HEK293 (cell line): Measurements from ENCODE around the gene TRAPPC2.

ENCODE experiments used
- CTCF ChIA-PET: fragments of 350-600 bp; formaldehyde crosslinking; extraction: SDS; loops from one replicate; lab custom pipeline; 2021; ENCODE audit warnings: antibody characterized with exemption; lab: Yijun Ruan, JAX
- POLR2A ChIA-PET: fragments of 300-600 bp; formaldehyde crosslinking; extraction: SDS; loops from one replicate; lab custom pipeline; 2020; ENCODE audit warnings: antibody characterized with exemption, inconsistent platforms; lab: Yijun Ruan, JAX
- H3K27ac ChIP-seq: fragments of 200-500 bp; sonication (Bioruptor generic); 2 replicates; pipeline ENCODE4 v1.5.1; 2014; ENCODE audit warnings: low read depth, low read length, control low read depth, inconsistent platforms; ENCODE audit errors: extremely low read depth
- H3K36me3 ChIP-seq, 2 experiments: fragments of 200-500 bp in 1 of 2; sonication (Bioruptor generic) in 1 of 2; 1 replicate in 1 of 2; 2 replicates in 1 of 2; pipeline ENCODE4 v1.5.1; 2014 to 2017; ENCODE audit warnings: inconsistent platforms in 2 of 2, low read length in 2 of 2; ENCODE audit not compliant: control insufficient read depth in 2 of 2, insufficient read depth in 1 of 2
- H3K4me1 ChIP-seq: fragments of 200-500 bp; sonication (Bioruptor generic); 2 replicates; pipeline ENCODE4 v1.5.1; 2014; ENCODE audit warnings: mild to moderate bottlenecking, low read length, inconsistent platforms; ENCODE audit not compliant: control insufficient read depth, insufficient read depth
- H3K4me3 ChIP-seq: 2 replicates; pipeline ENCODE4 v1.5.1; 2011; ENCODE audit warnings: low read depth, mild to moderate bottlenecking, control low read depth, low read length, moderate library complexity
- H3K9me3 ChIP-seq: fragments of 200-500 bp; sonication (Bioruptor generic); 2 replicates; pipeline ENCODE4 v1.5.1; 2014; ENCODE audit warnings: low read depth, low read length, inconsistent platforms; ENCODE audit not compliant: control insufficient read depth, insufficient read depth
- GLI4 ChIP-seq: fragments of 450-650 bp; formaldehyde crosslinking; IDR thresholded peaks from 2 replicates; pipeline ENCODE4 v1.5.1; 2016; ENCODE audit warnings: missing biosample characterization, missing genetic modification characterization
- OSR2 ChIP-seq: fragments of 450-650 bp; formaldehyde crosslinking; IDR thresholded peaks from 2 replicates; pipeline ENCODE4 v1.5.1; 2016; ENCODE audit warnings: missing biosample characterization, missing genetic modification characterization
- PRDM1 ChIP-seq: fragments of 450-650 bp; formaldehyde crosslinking; IDR thresholded peaks from 2 replicates; pipeline ENCODE4; 2016; ENCODE audit warnings: missing biosample characterization, missing genetic modification characterization
- PRDM4 ChIP-seq: fragments of 450-650 bp; formaldehyde crosslinking; IDR thresholded peaks from 2 replicates; pipeline ENCODE4 v1.5.1; 2017; ENCODE audit warnings: missing biosample characterization, missing genetic modification characterization
- SP7 ChIP-seq: fragments of 450-650 bp; formaldehyde crosslinking; IDR thresholded peaks from 2 replicates; pipeline ENCODE4 v1.5.1; 2016; ENCODE audit warnings: missing biosample characterization, missing genetic modification characterization
- TSHZ1 ChIP-seq: fragments of 450-650 bp; formaldehyde crosslinking; IDR thresholded peaks from 2 replicates; pipeline ENCODE4 v1.5.1; 2016; ENCODE audit warnings: missing biosample characterization, missing genetic modification characterization, borderline replicate concordance
- ZNF10 ChIP-seq: fragments of 450-650 bp; formaldehyde crosslinking; IDR thresholded peaks from 2 replicates; pipeline ENCODE4 v1.5.1; 2017; ENCODE audit warnings: missing biosample characterization, missing genetic modification characterization
- ZNF112 ChIP-seq: fragments of 450-650 bp; formaldehyde crosslinking; IDR thresholded peaks from 2 replicates; pipeline ENCODE4 v1.5.0; 2017; ENCODE audit warnings: missing biosample characterization, missing genetic modification characterization
- ZNF114 ChIP-seq: fragments of 450-650 bp; formaldehyde crosslinking; IDR thresholded peaks from 2 replicates; pipeline ENCODE4 v1.5.0; 2017; ENCODE audit warnings: missing biosample characterization, missing genetic modification characterization
- ZNF155 ChIP-seq: fragments of 450-650 bp; formaldehyde crosslinking; IDR thresholded peaks from 2 replicates; pipeline ENCODE4 v1.5.1; 2016; ENCODE audit warnings: missing biosample characterization, missing genetic modification characterization
- ZNF157 ChIP-seq: fragments of 450-650 bp; formaldehyde crosslinking; IDR thresholded peaks from 2 replicates; pipeline ENCODE4 v1.5.1; 2016; ENCODE audit warnings: missing biosample characterization, missing genetic modification characterization
- ZNF221 ChIP-seq: fragments of 450-650 bp; formaldehyde crosslinking; IDR thresholded peaks from 2 replicates; pipeline ENCODE4 v1.5.1; 2017; ENCODE audit warnings: missing biosample characterization, missing genetic modification characterization, borderline replicate concordance
- ZNF366 ChIP-seq: fragments of 450-650 bp; formaldehyde crosslinking; conservative IDR thresholded peaks from 2 replicates; pipeline ENCODE4 v1.5.1; 2016; ENCODE audit warnings: missing biosample characterization, missing genetic modification characterization
- ZNF514 ChIP-seq: fragments of 450-650 bp; formaldehyde crosslinking; IDR thresholded peaks from 2 replicates; pipeline ENCODE4 v1.5.1; 2016; ENCODE audit warnings: missing biosample characterization, missing genetic modification characterization
- ZNF580 ChIP-seq: fragments of 450-650 bp; formaldehyde crosslinking; IDR thresholded peaks from 2 replicates; pipeline ENCODE4 v1.5.1; 2016; ENCODE audit warnings: missing biosample characterization, missing genetic modification characterization
- ZNF623 ChIP-seq: fragments of 450-650 bp; formaldehyde crosslinking; IDR thresholded peaks from 2 replicates; pipeline ENCODE4 v1.5.1; 2016; ENCODE audit warnings: missing biosample characterization, missing genetic modification characterization
- ZNF670 ChIP-seq: fragments of 450-650 bp; formaldehyde crosslinking; IDR thresholded peaks from 2 replicates; pipeline ENCODE4 v1.5.1; 2016; ENCODE audit warnings: missing biosample characterization, missing genetic modification characterization, low read depth
- ZNF777 ChIP-seq: fragments of 450-650 bp; formaldehyde crosslinking; IDR thresholded peaks from 2 replicates; pipeline ENCODE4 v1.5.1; 2017; ENCODE audit warnings: missing biosample characterization, missing genetic modification characterization, borderline replicate concordance
- TF ChIP-seq, protein P1 (sequence below): fragments of 450-650 bp; formaldehyde crosslinking; IDR thresholded peaks from 2 replicates; pipeline ENCODE4 v1.5.1; 2016; ENCODE audit warnings: missing biosample characterization, missing genetic modification characterization, low read depth
- TF ChIP-seq, protein P2 (sequence below): fragments of 450-650 bp; IDR thresholded peaks from 2 replicates; pipeline ENCODE4 v1.5.1; 2018; ENCODE audit warnings: missing biosample characterization, missing genetic modification characterization
- TF ChIP-seq, protein P3 (sequence below): fragments of 450-650 bp; formaldehyde crosslinking; IDR thresholded peaks from 2 replicates; pipeline ENCODE4 v1.5.1; 2016; ENCODE audit warnings: missing biosample characterization, missing genetic modification characterization

TRAPPC2 gene

GRCh38 chrX:13695601-13696115 lies 38.8 kb downstream of the TRAPPC2 start (continued):
- TF ChIP-seq SP7 (tag by site-specific recombination) (peak; percentile 40; the same call in 1 of the 2 replicates), ZNF670 (tag by site-specific recombination) (no peak), ZNF777 (tag by site-specific recombination) (no peak), ZNF623 (tag by site-specific recombination) (no peak)

DNA sequence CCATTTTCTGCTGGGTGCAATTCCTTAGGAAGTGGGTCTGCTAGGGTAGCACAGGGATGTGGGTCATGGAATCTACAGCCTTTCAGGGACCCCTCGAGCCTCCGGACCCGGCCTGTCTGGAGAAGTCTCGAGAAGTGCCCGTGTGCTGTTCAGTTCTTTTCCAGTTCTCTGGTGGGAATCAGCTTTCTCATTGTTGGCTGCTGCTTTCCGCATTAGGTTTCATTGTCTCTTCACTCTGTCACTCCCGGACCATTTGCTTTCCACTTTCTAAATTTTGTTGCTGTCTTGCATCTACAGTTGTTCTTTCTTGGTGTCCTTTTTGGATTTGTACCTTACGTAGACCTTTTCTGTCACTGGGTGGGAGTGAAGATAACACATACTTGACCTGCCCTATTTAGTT lies 39.4 kb downstream of the TRAPPC2 start:
- no peak overlapping the region for H3K4me3 ChIP-seq
- H3K36me3 ChIP-seq = peaks cover 0 to 2% of the 10 kb centered on the region in 2 experiments; a peak in 1 of 3 replicates
- TF ChIP-seq, protein P1, sequence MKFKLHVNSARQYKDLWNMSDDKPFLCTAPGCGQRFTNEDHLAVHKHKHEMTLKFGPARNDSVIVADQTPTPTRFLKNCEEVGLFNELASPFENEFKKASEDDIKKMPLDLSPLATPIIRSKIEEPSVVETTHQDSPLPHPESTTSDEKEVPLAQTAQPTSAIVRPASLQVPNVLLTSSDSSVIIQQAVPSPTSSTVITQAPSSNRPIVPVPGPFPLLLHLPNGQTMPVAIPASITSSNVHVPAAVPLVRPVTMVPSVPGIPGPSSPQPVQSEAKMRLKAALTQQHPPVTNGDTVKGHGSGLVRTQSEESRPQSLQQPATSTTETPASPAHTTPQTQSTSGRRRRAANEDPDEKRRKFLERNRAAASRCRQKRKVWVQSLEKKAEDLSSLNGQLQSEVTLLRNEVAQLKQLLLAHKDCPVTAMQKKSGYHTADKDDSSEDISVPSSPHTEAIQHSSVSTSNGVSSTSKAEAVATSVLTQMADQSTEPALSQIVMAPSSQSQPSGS (tag by site-specific recombination) = no peak
- TF ChIP-seq ZNF221 (tag by site-specific recombination) (no peak), TSHZ1 (no peak), PRDM1 (tag by site-specific recombination) (peak; percentile 80; the same call in 1 of the 2 replicates), ZNF580 (tag by site-specific recombination) (no peak), ZNF514 (tag by site-specific recombination) (no peak), GLI4 (tag by site-specific recombination) (no peak)
- peaks cover 41% of the 10 kb centered on the region for H3K4me1 ChIP-seq
- H3K27ac ChIP-seq = no peak overlapping the region
- CTCF ChIA-PET = interaction anchor here (1.4 to 1.6 kb wide), 2 partner anchors 39 to 188 kb away, joined by 3 to 4 read pairs; partner anchors contain the start of genes OFD1 and TRAPPC2
- no peaks in the 10 kb centered on the region for H3K9me3 ChIP-seq
- POLR2A ChIA-PET = interaction anchor here (0.7 to 6.8 kb wide), 4 partner anchors 26 to 42 kb away, joined by 3 to 46 read pairs (median 16); partner anchors contain the start of genes OFD1, TCEANC and TRAPPC2

- Histone ChIP-seq H3K4me3 (no peak overlapping the region), H3K27ac (no peak overlapping the region), H3K36me3 (no peaks in the 10 kb centered on the region), H3K9me3 (no peaks in the 10 kb centered on the region), H3K4me1 (peaks cover 41% of the 10 kb centered on the region)
- ChIA-PET CTCF (interaction anchor here (1.4 to 1.7 kb wide), 3 partner anchors 40 to 187 kb away, joined by 3 to 5 read pairs (median 4); partner anchors contain the start of genes OFD1 and TRAPPC2), POLR2A (interaction anchor here (0.7 to 6.8 kb wide), 5 partner anchors 25 to 41 kb away, joined by 3 to 46 read pairs (median 6); partner anchors contain the start of genes OFD1, TCEANC and TRAPPC2)
- TF ChIP-seq ZNF777 (tag by site-specific recombination) (no peak), ZNF366 (tag by site-specific recombination) (0 out of 2 replicates have a peak, but pooled peaks have one; percentile 22), ZNF114 (tag by site-specific recombination) (no peak), OSR2 (tag by site-specific recombination) (0 out of 2 replicates have a peak, but pooled peaks have one; percentile 48), ZNF157 (tag by site-specific recombination) (no peak), PRDM4 (no peak), ZNF155 (tag by site-specific recombination) (no peak), ZNF10 (tag by site-specific recombination) (no peak), ZNF112 (tag by site-specific recombination) (no peak)
- TF ChIP-seq, protein P2, sequence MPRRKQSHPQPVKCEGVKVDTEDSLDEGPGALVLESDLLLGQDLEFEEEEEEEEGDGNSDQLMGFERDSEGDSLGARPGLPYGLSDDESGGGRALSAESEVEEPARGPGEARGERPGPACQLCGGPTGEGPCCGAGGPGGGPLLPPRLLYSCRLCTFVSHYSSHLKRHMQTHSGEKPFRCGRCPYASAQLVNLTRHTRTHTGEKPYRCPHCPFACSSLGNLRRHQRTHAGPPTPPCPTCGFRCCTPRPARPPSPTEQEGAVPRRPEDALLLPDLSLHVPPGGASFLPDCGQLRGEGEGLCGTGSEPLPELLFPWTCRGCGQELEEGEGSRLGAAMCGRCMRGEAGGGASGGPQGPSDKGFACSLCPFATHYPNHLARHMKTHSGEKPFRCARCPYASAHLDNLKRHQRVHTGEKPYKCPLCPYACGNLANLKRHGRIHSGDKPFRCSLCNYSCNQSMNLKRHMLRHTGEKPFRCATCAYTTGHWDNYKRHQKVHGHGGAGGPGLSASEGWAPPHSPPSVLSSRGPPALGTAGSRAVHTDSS (tag by site-specific recombination) = no peak
- TF ChIP-seq, protein P3, sequence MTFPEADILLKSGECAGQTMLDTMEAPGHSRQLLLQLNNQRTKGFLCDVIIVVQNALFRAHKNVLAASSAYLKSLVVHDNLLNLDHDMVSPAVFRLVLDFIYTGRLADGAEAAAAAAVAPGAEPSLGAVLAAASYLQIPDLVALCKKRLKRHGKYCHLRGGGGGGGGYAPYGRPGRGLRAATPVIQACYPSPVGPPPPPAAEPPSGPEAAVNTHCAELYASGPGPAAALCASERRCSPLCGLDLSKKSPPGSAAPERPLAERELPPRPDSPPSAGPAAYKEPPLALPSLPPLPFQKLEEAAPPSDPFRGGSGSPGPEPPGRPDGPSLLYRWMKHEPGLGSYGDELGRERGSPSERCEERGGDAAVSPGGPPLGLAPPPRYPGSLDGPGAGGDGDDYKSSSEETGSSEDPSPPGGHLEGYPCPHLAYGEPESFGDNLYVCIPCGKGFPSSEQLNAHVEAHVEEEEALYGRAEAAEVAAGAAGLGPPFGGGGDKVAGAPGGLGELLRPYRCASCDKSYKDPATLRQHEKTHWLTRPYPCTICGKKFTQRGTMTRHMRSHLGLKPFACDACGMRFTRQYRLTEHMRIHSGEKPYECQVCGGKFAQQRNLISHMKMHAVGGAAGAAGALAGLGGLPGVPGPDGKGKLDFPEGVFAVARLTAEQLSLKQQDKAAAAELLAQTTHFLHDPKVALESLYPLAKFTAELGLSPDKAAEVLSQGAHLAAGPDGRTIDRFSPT = peak; percentile 91
Observed at GRCh38 chrX:13694359-13694758, 40.1 kb downstream of the TRAPPC2 start.
